Liver (tissue), 9 donors: ENCODE data around the gene NDUFS6. TPM values are rescaled to one million over a fixed set of nuclear protein-coding genes. Genes with fewer than 3 reads are reported as not detected.

Experiments used
- DNase-seq: peaks from one replicate; pipeline ENCODE4 v3.0.0-alpha.2; 2017; ENCODE audit warnings: low spot score
- H3K27ac ChIP-seq, 2 donors: one replicate each; pipeline ENCODE4 v1.7.0; 2013; ENCODE audit warnings: inconsistent platforms in 2 of 2, low read length in 2 of 2, control low read depth in 1 of 2, low read depth in 1 of 2, mild to moderate bottlenecking in 1 of 2
- H3K27me3 ChIP-seq, 4 donors: one replicate each; pipeline versions ENCODE4 v1.6.1 to v1.7.0; 2013; ENCODE audit warnings: low read length in 3 of 4, inconsistent platforms in 1 of 4, mild to moderate bottlenecking in 1 of 4, moderate library complexity in 1 of 4; ENCODE audit not compliant: control insufficient read depth in 4 of 4, insufficient read depth in 4 of 4
- H3K36me3 ChIP-seq, 4 donors: one replicate each; pipeline versions ENCODE4 v1.6.1 to v1.7.0; 2013; ENCODE audit warnings: low read length in 3 of 4, mild to moderate bottlenecking in 3 of 4, low read depth in 1 of 4, moderate library complexity in 1 of 4; ENCODE audit not compliant: control insufficient read depth in 4 of 4, insufficient read depth in 3 of 4
- H3K4me1 ChIP-seq, 4 donors: one replicate each; pipeline versions ENCODE4 v1.6.1 to v1.7.0; 2013; ENCODE audit warnings: low read length in 3 of 4, mild to moderate bottlenecking in 3 of 4, moderate library complexity in 1 of 4; ENCODE audit not compliant: control insufficient read depth in 4 of 4, insufficient read depth in 4 of 4
- H3K4me3 ChIP-seq, 3 donors: one replicate each; pipeline versions ENCODE4 v1.6.1 to v1.7.0; 2013; ENCODE audit warnings: low read length in 3 of 3, control low read depth in 1 of 3, low read depth in 1 of 3, mild to moderate bottlenecking in 1 of 3
- H3K9ac ChIP-seq, 2 donors: one replicate each; pipeline ENCODE4 v1.7.0; 2013; ENCODE audit warnings: low read length in 2 of 2, mild to moderate bottlenecking in 2 of 2, moderate library complexity in 2 of 2, control low read depth in 1 of 2, low read depth in 1 of 2
- H3K9me3 ChIP-seq, 4 donors: one replicate each; pipeline versions ENCODE4 v1.6.1 to v1.7.0; 2013; ENCODE audit warnings: low read length in 3 of 4; ENCODE audit not compliant: control insufficient read depth in 4 of 4
- ATF3 ChIP-seq: IDR thresholded peaks from 2 replicates; pipeline ENCODE4 v1.6.1; 2016; ENCODE audit warnings: antibody characterized with exemption
- EGR1 ChIP-seq, 2 donors: IDR thresholded peaks; 2 replicates each; pipeline ENCODE4 v1.6.1; 2016 to 2018; ENCODE audit warnings: antibody characterized with exemption in 2 of 2, low read depth in 2 of 2
- FOXA1 ChIP-seq: IDR thresholded peaks from 2 replicates; pipeline ENCODE4 v1.6.1; 2016; ENCODE audit warnings: antibody characterized with exemption
- FOXA2 ChIP-seq: IDR thresholded peaks from 2 replicates; pipeline ENCODE4 v1.6.1; 2016; ENCODE audit warnings: antibody characterized with exemption
- GABPA ChIP-seq, 2 donors: IDR thresholded peaks in 1 of 2; conservative IDR thresholded peaks in 1 of 2; 2 replicates each; pipeline ENCODE4 v1.6.1; 2016; ENCODE audit warnings: antibody characterized with exemption in 2 of 2, mild to moderate bottlenecking in 1 of 2, moderate library complexity in 1 of 2
- HNF4A ChIP-seq, 2 donors: conservative IDR thresholded peaks; 2 replicates each; pipeline ENCODE4 v1.6.1; 2016; ENCODE audit warnings: antibody characterized with exemption in 2 of 2, mild to moderate bottlenecking in 2 of 2
- HNF4G ChIP-seq: IDR thresholded peaks from 2 replicates; pipeline ENCODE4 v1.6.1; 2016; ENCODE audit warnings: antibody characterized with exemption
- JUND ChIP-seq, 2 donors: IDR thresholded peaks; 2 replicates each; pipeline ENCODE4 v1.6.1; 2016; ENCODE audit warnings: antibody characterized with exemption in 2 of 2
- MAX ChIP-seq: IDR thresholded peaks from 2 replicates; pipeline ENCODE4 v1.6.1; 2016; ENCODE audit warnings: antibody characterized with exemption
- NR2F2 ChIP-seq: IDR thresholded peaks from 2 replicates; pipeline ENCODE4 v1.6.1; 2016; ENCODE audit warnings: antibody characterized with exemption
- RAD21 ChIP-seq, 2 donors: IDR thresholded peaks; 2 replicates each; pipeline ENCODE4 v1.6.1; 2016; ENCODE audit warnings: antibody characterized with exemption in 2 of 2, mild to moderate bottlenecking in 2 of 2
- RXRA ChIP-seq, 2 donors: IDR thresholded peaks; 2 replicates each; pipeline ENCODE4 v1.6.1; 2017 to 2018; ENCODE audit warnings: antibody characterized with exemption in 2 of 2, mild to moderate bottlenecking in 1 of 2
- TAF1 ChIP-seq: conservative IDR thresholded peaks from 2 replicates; pipeline ENCODE4 v1.6.1; 2016; ENCODE audit warnings: antibody characterized with exemption, mild to moderate bottlenecking
- YY1 ChIP-seq: IDR thresholded peaks from 2 replicates; pipeline ENCODE4 v1.6.1; 2016; ENCODE audit warnings: antibody characterized with exemption, mild to moderate bottlenecking
- ZBTB33 ChIP-seq: IDR thresholded peaks from 2 replicates; pipeline ENCODE4 v1.6.1; 2016; ENCODE audit warnings: antibody characterized with exemption
- WGBS: extraction: QIAGEN DNeasy Blood & Tissue Kit; methylation state at CpG from one replicate; pipeline ENCODE4 v1.1.7; 2013; 5-methylcytosine and 5-hydroxymethylcytosine counted together
- polyA plus RNA-seq, 2 donors: library from polyadenylated mRNA; stranded (reverse) in 1 of 2; unstranded in 1 of 2; fragments of 200-250 nt in 1 of 2; fragments of >200 nt in 1 of 2; fragmentation: Nextera tagmentation in 1 of 2; extraction: Ambion mirVana in 1 of 2; gene quantifications; one replicate each; pipeline versions ENCODE4 v1.2.1 to v1.2.3, GENCODE V29; 2013 to 2015
- total RNA-seq, 2 donors: library from RNA; depleted of rRNA; stranded (reverse); fragments of >200 nt; gene quantifications; one replicate each; pipeline ENCODE4 v1.2.3, GENCODE V29; 2014
- TF ChIP-seq, protein P1 (sequence below): fragments of 150-350 bp; IDR thresholded peaks from 2 replicates; pipeline ENCODE4 v1.5.1; 2017; ENCODE audit warnings: improper control_type of control experiment, low read depth, low read length; ENCODE audit not compliant: missing input control
- donor health status: healthy.
- donor health status: healthy.
- donor health status: healthy.
- donor health status: healthy.
- donor health status: healthy.

Gene NDUFS6
- total and polyA plus RNA-seq, 4 donors = 18.7 to 82.5 (median 47.3) TPM

DNA sequence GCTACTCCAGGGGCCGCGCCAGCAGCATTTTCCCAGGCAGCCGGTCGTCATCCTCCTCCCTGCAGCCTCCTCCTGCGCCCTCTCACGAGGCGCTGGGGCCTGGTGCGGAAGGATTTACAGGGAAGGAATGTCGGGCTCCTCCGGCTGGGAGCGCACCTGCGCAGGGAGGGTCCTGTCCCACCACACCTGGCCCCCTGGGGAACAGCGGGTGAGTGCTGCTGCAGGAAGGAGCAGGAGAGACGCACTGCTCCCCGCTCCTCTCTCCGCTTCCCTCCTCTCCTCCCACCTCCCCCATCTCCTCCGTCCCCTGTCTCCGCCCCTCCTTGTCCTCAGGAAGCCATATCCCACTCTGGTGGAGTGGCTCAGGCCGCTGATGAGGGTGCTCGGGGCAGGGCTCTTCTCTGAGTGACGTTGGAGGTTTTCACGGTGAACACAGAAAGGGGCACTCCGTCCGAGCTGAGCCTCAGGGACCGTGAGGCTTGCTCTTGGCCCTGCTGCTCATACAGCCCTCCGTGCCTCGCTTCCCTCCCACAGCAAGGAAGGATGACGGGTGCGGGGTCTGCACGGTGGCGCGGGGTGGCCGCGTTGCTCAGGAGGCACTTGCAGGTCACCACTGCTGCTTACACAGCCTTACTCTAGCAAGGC, 50.2 kb downstream of the NDUFS6 start:
- peaks cover 0 to 9% (median 2%) of the 10 kb centered on the region in 4 donors for H3K27me3 ChIP-seq
- no peaks in the 10 kb centered on the region for H3K9me3 ChIP-seq
- no peaks in the 10 kb centered on the region for H3K4me1 ChIP-seq
- TF ChIP-seq ATF3 (no peak), RXRA (IDR thresholded peaks at IDR 0.05) (no peak), GABPA (IDR thresholded peaks at IDR 0.05 in 1 of 2, conservative IDR thresholded peaks at IDR 0.05 in 1 of 2) (no peak), ZBTB33 (no peak), HNF4A (conservative IDR thresholded peaks at IDR 0.05) (no peak), FOXA2 (no peak), FOXA1 (no peak), YY1 (no peak), TAF1 (no peak), MAX (no peak), RAD21 (IDR thresholded peaks at IDR 0.05) (no peak)
- TF ChIP-seq, protein P1, sequence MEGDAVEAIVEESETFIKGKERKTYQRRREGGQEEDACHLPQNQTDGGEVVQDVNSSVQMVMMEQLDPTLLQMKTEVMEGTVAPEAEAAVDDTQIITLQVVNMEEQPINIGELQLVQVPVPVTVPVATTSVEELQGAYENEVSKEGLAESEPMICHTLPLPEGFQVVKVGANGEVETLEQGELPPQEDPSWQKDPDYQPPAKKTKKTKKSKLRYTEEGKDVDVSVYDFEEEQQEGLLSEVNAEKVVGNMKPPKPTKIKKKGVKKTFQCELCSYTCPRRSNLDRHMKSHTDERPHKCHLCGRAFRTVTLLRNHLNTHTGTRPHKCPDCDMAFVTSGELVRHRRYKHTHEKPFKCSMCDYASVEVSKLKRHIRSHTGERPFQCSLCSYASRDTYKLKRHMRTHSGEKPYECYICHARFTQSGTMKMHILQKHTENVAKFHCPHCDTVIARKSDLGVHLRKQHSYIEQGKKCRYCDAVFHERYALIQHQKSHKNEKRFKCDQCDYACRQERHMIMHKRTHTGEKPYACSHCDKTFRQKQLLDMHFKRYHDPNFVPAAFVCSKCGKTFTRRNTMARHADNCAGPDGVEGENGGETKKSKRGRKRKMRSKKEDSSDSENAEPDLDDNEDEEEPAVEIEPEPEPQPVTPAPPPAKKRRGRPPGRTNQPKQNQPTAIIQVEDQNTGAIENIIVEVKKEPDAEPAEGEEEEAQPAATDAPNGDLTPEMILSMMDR = no peak
- no peak for DNase-seq
- H3K36me3 ChIP-seq = no peaks in the 10 kb centered on the region
- H3K9ac ChIP-seq = no peak overlapping the region
- no peak overlapping the region for H3K27ac ChIP-seq
- H3K4me3 ChIP-seq = no peak overlapping the region
- 18% methylated on average over 34 of the region's 34 CpGs for WGBS

DNA sequence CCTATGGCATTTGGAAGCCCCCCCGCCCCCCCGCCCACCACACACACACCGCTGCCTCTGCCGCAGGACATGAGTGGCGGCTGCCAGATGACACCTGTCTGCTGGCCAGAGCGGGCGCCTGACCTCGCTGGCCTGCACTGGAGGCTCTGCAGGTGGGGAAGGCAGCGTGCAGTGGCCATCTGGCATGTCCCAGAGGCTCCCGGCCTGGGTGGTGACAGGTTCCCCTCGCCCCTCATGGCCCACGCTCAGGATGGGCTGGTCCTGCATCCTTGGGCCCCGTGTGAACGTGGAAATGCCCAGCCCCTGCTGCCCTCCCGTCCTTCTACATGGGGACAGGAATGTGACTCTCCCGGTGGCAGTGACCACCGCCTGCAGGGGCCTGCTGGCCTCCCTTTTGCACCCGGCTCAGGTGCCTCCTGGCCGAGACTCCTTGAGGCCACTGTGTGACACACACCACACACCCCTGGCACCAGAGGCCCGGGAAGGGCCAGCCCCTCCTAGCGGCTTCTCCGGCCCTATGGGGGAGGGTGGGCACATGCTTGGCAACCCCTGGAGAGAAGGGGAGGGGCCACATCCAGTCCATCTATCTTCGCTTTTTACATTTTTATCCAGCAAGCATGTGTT, 51.2 kb downstream of the NDUFS6 start:
- 68% methylated on average over 23 of the region's 23 CpGs for WGBS
- H3K27ac ChIP-seq = no peak overlapping the region
- no peak overlapping the region for H3K9ac ChIP-seq
- no peak for DNase-seq
- peaks cover 0 to 9% (median 2%) of the 10 kb centered on the region in 4 donors for H3K27me3 ChIP-seq
- no peaks in the 10 kb centered on the region for H3K4me1 ChIP-seq
- H3K9me3 ChIP-seq = no peaks in the 10 kb centered on the region
- H3K4me3 ChIP-seq = no peak overlapping the region
- no peaks in the 10 kb centered on the region for H3K36me3 ChIP-seq
- no peak for TF ChIP-seq EGR1 (IDR thresholded peaks at IDR 0.05; ENCODE audit: low read depth in 2 of 2)
- no peak for TF ChIP-seq ATF3
- no peak for TF ChIP-seq HNF4G
- TF ChIP-seq MAX = no peak
- TF ChIP-seq NR2F2 = no peak
- TF ChIP-seq JUND (IDR thresholded peaks at IDR 0.05) = no peak
- no peak for TF ChIP-seq YY1
- TF ChIP-seq, protein P1 = no peak
- no peak for TF ChIP-seq HNF4A (conservative IDR thresholded peaks at IDR 0.05)
- TF ChIP-seq FOXA1 = no peak
